K562 (cell line): ENCODE measurements around the gene TUBA1B. TPM values are rescaled to one million over a fixed set of nuclear protein-coding genes. Genes with fewer than 3 reads are reported as not detected.
A peak's percentile ranks its signal among the peaks of the same experiment; 100 is the strongest.

Experiments
- ATAC-seq: fragments of 200-7000 bp; cut with Tn5 transposase; 3 replicates; pipeline ENCODE4 v1.9.1; 2020; ENCODE audit warnings: moderate library complexity
- BruUV-seq: library from RNA; stranded (reverse); fragments of 400-500 nt; replicated peaks from 2 replicates; lab custom pipeline; 2021; lab: Mats Ljungman, UMichigan
- CTCF ChIA-PET: fragments of 300-600 bp; formaldehyde crosslinking; extraction: SDS; loops from one replicate; lab custom pipeline; 2021; ENCODE audit warnings: low intra/inter-chr PET ratio; lab: Yijun Ruan, JAX
- POLR2A ChIA-PET: fragments of 300-600, 350-650 bp; sonication (Branson Sonifier 250); formaldehyde crosslinking; extraction: SDS; loops from one replicate; lab custom pipeline; 2021; ENCODE audit warnings: antibody characterized with exemption, inconsistent platforms; lab: Yijun Ruan, JAX
- DNase-seq, 4 experiments: peaks; one replicate each; pipeline versions ENCODE4 v3.0.0 to v3.0.0-alpha.2; 2011 to 2018; ENCODE audit warnings: low spot score in 3 of 4, mixed read lengths in 3 of 4; ENCODE audit errors: extremely low read depth in 1 of 4
- FAIRE-seq: peaks from 2 replicates; lab custom pipeline; 2011; peaks lifted over from hg19 to GRCh38; lab: Jason Lieb, UNC
- H2AFZ ChIP-seq: 2 replicates; pipeline ENCODE4 v1.6.0; 2011; ENCODE audit warnings: low read depth, low read length, control low read depth, inconsistent platforms
- H3K27ac ChIP-seq: fragments of 200-600 bp; 3 replicates; pipeline ENCODE4 v1.8.0; 2011; ENCODE audit warnings: low read depth, mild to moderate bottlenecking, control low read depth, inconsistent platforms, low read length, moderate library complexity, mixed read lengths; ENCODE audit errors: extremely low read depth
- H3K27me3 ChIP-seq, 2 experiments: fragments of 300-600 bp in 1 of 2; 2 replicates in 1 of 2; 3 replicates in 1 of 2; pipeline versions ENCODE4 v1.6.0 to v1.8.0; 2011; ENCODE audit warnings: inconsistent platforms in 2 of 2, low read length in 2 of 2, mild to moderate bottlenecking in 1 of 2, mixed read lengths in 1 of 2, moderate library complexity in 1 of 2; ENCODE audit not compliant: control insufficient read depth in 2 of 2, insufficient read depth in 2 of 2
- H3K36me3 ChIP-seq: fragments of 300-600 bp; 3 replicates; pipeline ENCODE4 v1.8.0; 2011; ENCODE audit warnings: mild to moderate bottlenecking, low read length, inconsistent platforms; ENCODE audit not compliant: control insufficient read depth, insufficient read depth
- H3K4me1 ChIP-seq, 2 experiments: fragments of 200-600 bp in 1 of 2; replicated peaks in 1 of 2; 2 replicates in 1 of 2; 3 replicates in 1 of 2; pipeline versions ENCODE4 v1.5.1 to v1.8.0; 2011; ENCODE audit warnings: inconsistent platforms in 2 of 2, low read length in 2 of 2, mild to moderate bottlenecking in 1 of 2, mixed read lengths in 1 of 2, moderate library complexity in 1 of 2; ENCODE audit not compliant: control insufficient read depth in 2 of 2, insufficient read depth in 2 of 2
- H3K4me2 ChIP-seq: 2 replicates; pipeline ENCODE4 v1.6.1; 2011; ENCODE audit warnings: low read length, control low read depth, inconsistent platforms, mixed read lengths; ENCODE audit not compliant: insufficient read depth
- H3K4me3 ChIP-seq: fragments of 200-600 bp; sonication (generic), shearing (Covaris generic); 2 replicates; pipeline ENCODE4 v1.5.1; 2016; ENCODE audit warnings: control low read depth, inconsistent platforms
- H3K79me2 ChIP-seq: fragments of 200-600 bp; 3 replicates; pipeline ENCODE4 v1.8.0; 2011; ENCODE audit warnings: low read length, inconsistent platforms; ENCODE audit not compliant: control insufficient read depth, insufficient read depth
- H3K9ac ChIP-seq, 2 experiments: 2 replicates each; pipeline versions ENCODE4 v1.6.0 to v1.6.1; 2011; ENCODE audit warnings: low read depth in 2 of 2, low read length in 2 of 2, control low read depth in 1 of 2, inconsistent platforms in 1 of 2, mild to moderate bottlenecking in 1 of 2, mixed read lengths in 1 of 2; ENCODE audit not compliant: insufficient read depth in 1 of 2
- H3K9me1 ChIP-seq: one replicate; pipeline ENCODE4 v1.6.0; 2011; ENCODE audit warnings: inconsistent platforms, mild to moderate bottlenecking, low read length, moderate library complexity; ENCODE audit not compliant: control insufficient read depth, insufficient read depth
- H3K9me3 ChIP-seq: replicated peaks from 2 replicates; pipeline ENCODE4 v1.5.1; 2011; ENCODE audit warnings: low read depth, low read length, inconsistent platforms; ENCODE audit not compliant: control insufficient read depth, insufficient read depth
- H4K20me1 ChIP-seq: replicated peaks from 2 replicates; pipeline ENCODE4 v1.6.1; 2011; ENCODE audit warnings: low read length, inconsistent platforms, mixed read lengths; ENCODE audit not compliant: control insufficient read depth, insufficient read depth
- CBFA2T2 ChIP-seq: fragments of 450-650 bp; conservative IDR thresholded peaks from 2 replicates; pipeline ENCODE4 v1.6.1; 2017; ENCODE audit warnings: mild to moderate bottlenecking
- CREM ChIP-seq: IDR thresholded peaks from 2 replicates; pipeline ENCODE4 v1.6.1; 2014; ENCODE audit warnings: antibody characterized with exemption, low read depth
- CTBP1 ChIP-seq: fragments of 450-650 bp; IDR thresholded peaks from 2 replicates; pipeline ENCODE4 v1.6.1; 2016; ENCODE audit warnings: borderline replicate concordance
- DPF2 ChIP-seq: fragments of 450-650 bp; IDR thresholded peaks from 2 replicates; pipeline ENCODE4 v1.6.1; 2016
- FOXK2 ChIP-seq, 2 experiments: fragments of 450-650 bp; IDR thresholded peaks in 1 of 2; conservative IDR thresholded peaks in 1 of 2; 2 replicates each; pipeline ENCODE4 v1.6.1; 2016; ENCODE audit warnings: low read depth in 2 of 2, mild to moderate bottlenecking in 1 of 2
- KLF13 ChIP-seq: fragments of 450-650 bp; IDR thresholded peaks from 2 replicates; pipeline ENCODE4 v1.6.1; 2016; ENCODE audit warnings: missing genetic modification characterization, low read depth, mild to moderate bottlenecking, missing compliant biosample characterization, moderate library complexity, borderline replicate concordance
- MYNN ChIP-seq, 2 experiments: sonication (generic); formaldehyde crosslinking in 1 of 2; IDR thresholded peaks; 2 replicates each; pipeline versions ENCODE4 v1.5.0 to v1.6.1; 2016 to 2020; ENCODE audit warnings: antibody characterized with exemption in 1 of 2, missing genetic modification reagents in 1 of 2
- NR4A1 ChIP-seq, 2 experiments: fragments of 250-450 bp in 1 of 2; fragments of 450-650 bp in 1 of 2; sonication (Bioruptor Pico) in 1 of 2; IDR thresholded peaks; 2 replicates each; pipeline versions ENCODE4 v1.4.0 to v1.6.1; 2016 to 2020; ENCODE audit warnings: mild to moderate bottlenecking in 2 of 2, missing compliant biosample characterization in 1 of 2, missing genetic modification characterization in 1 of 2, moderate library complexity in 1 of 2
- RAD21 ChIP-seq, 2 experiments: fragments of 250-450 bp in 1 of 2; fragments of 450-650 bp in 1 of 2; sonication (Bioruptor Pico) in 1 of 2; formaldehyde crosslinking in 1 of 2; IDR thresholded peaks in 1 of 2; conservative IDR thresholded peaks in 1 of 2; 2 replicates each; pipeline versions ENCODE4 v1.4.0 to v1.8.0; 2020 to 2022; ENCODE audit warnings: mild to moderate bottlenecking in 2 of 2, moderate library complexity in 1 of 2
- RBBP5 ChIP-seq: fragments of 200-600 bp; sonication (generic); IDR thresholded peaks from 2 replicates; pipeline ENCODE4 v1.6.1; 2012; ENCODE audit warnings: borderline replicate concordance, mild to moderate bottlenecking, low read length, control low read depth, inconsistent platforms; ENCODE audit not compliant: insufficient read depth, poor library complexity, severe bottlenecking
- ZFX ChIP-seq: sonication (generic); formaldehyde crosslinking; IDR thresholded peaks from 2 replicates; pipeline ENCODE4 v1.8.0; 2022; ENCODE audit warnings: mild to moderate bottlenecking, missing genetic modification reagents, moderate library complexity
- ZKSCAN8 ChIP-seq: fragments of 200-800 bp; sonication (Bioruptor generic); IDR thresholded peaks from 2 replicates; pipeline ENCODE4 v1.6.1; 2016; ENCODE audit warnings: missing genetic modification characterization, missing compliant biosample characterization
- ZNF143 ChIP-seq: sonication (generic); formaldehyde crosslinking; IDR thresholded peaks from 2 replicates; pipeline ENCODE4 v1.9.0; 2022; ENCODE audit warnings: mild to moderate bottlenecking, missing genetic modification reagents
- ZNF282 ChIP-seq: sonication (generic); formaldehyde crosslinking; IDR thresholded peaks from 2 replicates; pipeline ENCODE4 v1.8.1; 2023; ENCODE audit warnings: missing genetic modification reagents
- ZNF384 ChIP-seq: IDR thresholded peaks from 2 replicates; pipeline ENCODE4 v1.6.1; 2012; ENCODE audit warnings: low read depth, low read length, improper control_type of control experiment
- ZNF785 ChIP-seq: fragments of 250-450 bp; sonication (Bioruptor Pico); IDR thresholded peaks from 2 replicates; pipeline ENCODE4 v1.4.0; 2020; ENCODE audit warnings: mild to moderate bottlenecking
- WGBS: fragments of 100-300 bp; shearing (Covaris generic); methylation state at CpG from one replicate; pipeline ENCODE4 v1.1.6; 2016; ENCODE audit warnings: low coverage, mixed read lengths; ENCODE audit not compliant: insufficient coverage; ENCODE audit errors: missing lambda C conversion rate; 5-methylcytosine and 5-hydroxymethylcytosine counted together
- in situ Hi-C: fragments of 300-500 bp; cut with MboI; formaldehyde crosslinking; loops from 4 replicates; pipeline ENCODE4 v1.15.0; 2018; ENCODE audit warnings: inconsistent platforms, mixed read lengths
- intact Hi-C: fragments of 100-400 bp; cut with micrococcal nuclease; formaldehyde crosslinking; loops from 2 replicates; pipeline ENCODE4 v1.14.2; 2022
- polyA plus RNA-seq, 8 experiments: library from polyadenylated mRNA; depleted of rRNA in 4 of 8; stranded (reverse) in 5 of 8; unstranded in 3 of 8; fragments of >200 nt; fragmentation: Nextera tagmentation in 2 of 8; fragmentation: Illumina TruSeq in 1 of 8; extraction: Ambion mirVana in 2 of 8; extraction: Trizol in 1 of 8; gene quantifications; 2 replicates each; pipeline versions ENCODE4 v1.2.1 to v1.2.3, GENCODE V29; 2011 to 2014; ENCODE audit warnings: inconsistent platforms in 1 of 8, missing spikeins in 1 of 8
- total RNA-seq, 7 experiments: library from RNA; depleted of rRNA in 6 of 7; stranded (reverse); fragments of >200 nt in 6 of 7; fragmentation: Illumina TruSeq in 2 of 7; extraction: Trizol in 2 of 7; gene quantifications; 2 replicates each; pipeline versions ENCODE4 v1.2.1 to v1.2.3, GENCODE V29; 2011 to 2021; ENCODE audit warnings: low replicate concordance in 1 of 7
- TF ChIP-seq, protein P1 (sequence below): sonication (generic); formaldehyde crosslinking; IDR thresholded peaks from 2 replicates; pipeline ENCODE4 v1.8.0; 2022; ENCODE audit warnings: mild to moderate bottlenecking, low read depth, missing genetic modification reagents
- TF ChIP-seq, protein P2 (sequence below): sonication (generic); formaldehyde crosslinking; IDR thresholded peaks from 2 replicates; pipeline ENCODE4 v1.8.1; 2023; ENCODE audit warnings: mild to moderate bottlenecking, missing genetic modification reagents
- TF ChIP-seq, protein P3 (sequence below): sonication (generic); formaldehyde crosslinking; IDR thresholded peaks from 2 replicates; pipeline ENCODE4 v1.8.0; 2022; ENCODE audit warnings: mild to moderate bottlenecking, missing genetic modification reagents, borderline replicate concordance

Gene TUBA1B
- total and polyA plus RNA-seq, 9 of the 15 experiments (the other 6 are each of a cell fraction or from before 2014, with no cell fraction given), result 2,189 to 4,624 (median 2,628) TPM

DNA sequence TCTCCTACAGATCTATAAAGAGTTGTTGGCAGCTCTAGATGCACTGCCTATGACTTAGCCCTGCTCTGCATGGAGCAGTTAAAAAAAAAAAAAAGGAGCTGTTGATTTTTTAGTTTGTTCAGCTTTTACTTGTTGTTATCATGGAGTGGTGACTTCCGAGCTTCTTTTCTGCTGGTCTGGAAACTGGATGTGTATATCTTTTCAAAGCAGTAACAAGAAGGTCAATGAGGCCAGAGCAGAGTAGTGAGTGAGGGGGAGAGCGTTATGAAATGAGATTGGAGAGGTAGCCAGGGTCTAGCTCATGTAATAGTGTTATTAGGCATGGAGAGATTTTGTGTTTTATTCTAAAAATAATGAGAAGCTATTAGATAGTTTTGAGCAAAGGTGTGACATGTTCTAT is 13.2 kb upstream of the TUBA1B start:
- Histone ChIP-seq H3K4me1 (peaks cover 0 to 4% of the 10 kb centered on the region in 2 experiments; a peak in 2 of 5 replicates), H3K4me2 (no peak overlapping the region), H3K27ac (no peak overlapping the region), H2AFZ (no peak overlapping the region), H3K79me2 (no peaks in the 10 kb centered on the region), H3K9me3 (no peaks in the 10 kb centered on the region), H4K20me1 (no peaks in the 10 kb centered on the region), H3K4me3 (no peak overlapping the region), H3K9me1 (no peaks in the 10 kb centered on the region), H3K9ac (no peak overlapping the region), H3K27me3 (no peaks in the 10 kb centered on the region), H3K36me3 (no peaks in the 10 kb centered on the region)
- in situ Hi-C loops (loop anchor here (5.0 kb wide), 1 partner anchor 88 kb away; no protein-coding TSS in a partner anchor), intact Hi-C loops (no loop called here)
- POLR2A ChIA-PET, result interaction anchor here (0.6 to 10.5 kb wide), 6 partner anchors 13 to 1247 kb away, joined by 3 to 151 read pairs (median 4); partner anchors contain the start of gene TUBA1B
- CTCF ChIA-PET, result no interaction called here
- peak in 1 of 4 experiments; percentile 20 for DNase-seq
- no TSS peak for BruUV-seq
- peak; percentile 70 for FAIRE-seq
- 14% methylated on average over 2 of the region's 2 CpGs for WGBS
- ATAC-seq, result peak; percentile 71
- TF ChIP-seq FOXK2 (conservative IDR thresholded peaks at IDR 0.05 in 1 of 2, IDR thresholded peaks at IDR 0.05 in 1 of 2; ENCODE audit: low read depth in 2 of 2) (peak in 1 of 2 experiments; percentile 14; a peak in 1 of 4 replicates), KLF13 (tag) (no peak), MYNN (IDR thresholded peaks at IDR 0.05) (no peak), MYNN (CRISPR knock-in tag; IDR thresholded peaks at IDR 0.05) (no peak), ZFX (CRISPR knock-in tag) (no peak), ZNF143 (CRISPR knock-in tag) (no peak), ZNF384 (peak; percentile 30; the same call in 1 of the 2 replicates), CTBP1 (no peak), RBBP5 (no peak), DPF2 (0 out of 2 replicates have a peak, but pooled peaks have one; percentile 8), ZNF282 (no peak), CBFA2T2 (peak; percentile 38), ZKSCAN8 (no peak), ZNF785 (CRISPR knock-in tag) (no peak), CREM (no peak), RAD21 (CRISPR knock-in tag; conservative IDR thresholded peaks at IDR 0.05 in 1 of 2, IDR thresholded peaks at IDR 0.05 in 1 of 2) (no peak), NR4A1 (CRISPR knock-in tag; IDR thresholded peaks at IDR 0.05) (no peak), NR4A1 (tag; IDR thresholded peaks at IDR 0.05) (no peak)
- TF ChIP-seq, protein P1, sequence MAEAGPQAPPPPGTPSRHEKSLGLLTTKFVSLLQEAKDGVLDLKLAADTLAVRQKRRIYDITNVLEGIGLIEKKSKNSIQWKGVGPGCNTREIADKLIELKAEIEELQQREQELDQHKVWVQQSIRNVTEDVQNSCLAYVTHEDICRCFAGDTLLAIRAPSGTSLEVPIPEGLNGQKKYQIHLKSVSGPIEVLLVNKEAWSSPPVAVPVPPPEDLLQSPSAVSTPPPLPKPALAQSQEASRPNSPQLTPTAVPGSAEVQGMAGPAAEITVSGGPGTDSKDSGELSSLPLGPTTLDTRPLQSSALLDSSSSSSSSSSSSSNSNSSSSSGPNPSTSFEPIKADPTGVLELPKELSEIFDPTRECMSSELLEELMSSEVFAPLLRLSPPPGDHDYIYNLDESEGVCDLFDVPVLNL, result no peak
- TF ChIP-seq, protein P2, sequence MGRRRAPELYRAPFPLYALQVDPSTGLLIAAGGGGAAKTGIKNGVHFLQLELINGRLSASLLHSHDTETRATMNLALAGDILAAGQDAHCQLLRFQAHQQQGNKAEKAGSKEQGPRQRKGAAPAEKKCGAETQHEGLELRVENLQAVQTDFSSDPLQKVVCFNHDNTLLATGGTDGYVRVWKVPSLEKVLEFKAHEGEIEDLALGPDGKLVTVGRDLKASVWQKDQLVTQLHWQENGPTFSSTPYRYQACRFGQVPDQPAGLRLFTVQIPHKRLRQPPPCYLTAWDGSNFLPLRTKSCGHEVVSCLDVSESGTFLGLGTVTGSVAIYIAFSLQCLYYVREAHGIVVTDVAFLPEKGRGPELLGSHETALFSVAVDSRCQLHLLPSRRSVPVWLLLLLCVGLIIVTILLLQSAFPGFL (CRISPR knock-in tag), result no peak
- TF ChIP-seq, protein P3, sequence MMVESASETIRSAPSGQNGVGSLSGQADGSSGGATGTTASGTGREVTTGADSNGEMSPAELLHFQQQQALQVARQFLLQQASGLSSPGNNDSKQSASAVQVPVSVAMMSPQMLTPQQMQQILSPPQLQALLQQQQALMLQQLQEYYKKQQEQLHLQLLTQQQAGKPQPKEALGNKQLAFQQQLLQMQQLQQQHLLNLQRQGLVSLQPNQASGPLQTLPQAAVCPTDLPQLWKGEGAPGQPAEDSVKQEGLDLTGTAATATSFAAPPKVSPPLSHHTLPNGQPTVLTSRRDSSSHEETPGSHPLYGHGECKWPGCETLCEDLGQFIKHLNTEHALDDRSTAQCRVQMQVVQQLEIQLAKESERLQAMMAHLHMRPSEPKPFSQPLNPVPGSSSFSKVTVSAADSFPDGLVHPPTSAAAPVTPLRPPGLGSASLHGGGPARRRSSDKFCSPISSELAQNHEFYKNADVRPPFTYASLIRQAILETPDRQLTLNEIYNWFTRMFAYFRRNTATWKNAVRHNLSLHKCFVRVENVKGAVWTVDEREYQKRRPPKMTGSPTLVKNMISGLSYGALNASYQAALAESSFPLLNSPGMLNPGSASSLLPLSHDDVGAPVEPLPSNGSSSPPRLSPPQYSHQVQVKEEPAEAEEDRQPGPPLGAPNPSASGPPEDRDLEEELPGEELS, result no peak
